ENCODE measurements around the gene PRRT2. TPM values are rescaled to one million over a fixed set of nuclear protein-coding genes. Genes with fewer than 3 reads are reported as not detected.
"Not testable (repeated sequence)": the region's sequence is repeated elsewhere in the genome, so short reads cannot be mapped to it uniquely, and the experiment has no call there.

PRRT2 gene
- total and polyA plus RNA-seq, 2 donors (not counting 3 experiments of a cell fraction or from before 2014, with no cell fraction given), result 3.3 TPM

- DNase-seq (ENCODE audit: low read depth, low spot score) (no peak), FAIRE-seq (no peak)
- Histone ChIP-seq H3K4me1 (ENCODE audit: control insufficient read depth, extremely low read depth, insufficient read depth, low read length) (peaks cover 21% of the 10 kb centered on the region), H3K9me3 (replicated peaks; ENCODE audit: control insufficient read depth, insufficient read depth, low read length) (no peaks in the 10 kb centered on the region), H3K9me1 (replicated peaks; ENCODE audit: control insufficient read depth, extremely low read depth, insufficient read depth, low read length) (no peaks in the 10 kb centered on the region), H3K27me3 (ENCODE audit: control insufficient read depth in 2 of 2, insufficient read depth in 2 of 2, low read length in 2 of 2) (no peaks in the 10 kb centered on the region), H3K4me2 (ENCODE audit: insufficient read depth, low read length) (peak overlapping the region; percentile 87), H3K36me3 (ENCODE audit: control insufficient read depth in 2 of 2, extremely low read depth in 1 of 2, insufficient read depth in 2 of 2, low read length in 2 of 2) (peaks cover 0 to 3% of the 10 kb centered on the region in 2 experiments), H3K79me2 (ENCODE audit: control insufficient read depth, insufficient read depth, low read length) (peaks cover 63% of the 10 kb centered on the region), H4K20me1 (replicated peaks; ENCODE audit: control insufficient read depth, extremely low read depth, insufficient read depth, low read length) (no peaks in the 10 kb centered on the region), H3K27ac (ENCODE audit: insufficient read depth, low read depth, low read length) (no peak overlapping the region), H3K9ac (replicated peaks; ENCODE audit: extremely low read depth, insufficient read depth, low read length) (no peak overlapping the region), H3K4me3 (replicated peaks in 1 of 3; ENCODE audit: insufficient read depth in 1 of 3, low read depth in 1 of 3, low read length in 3 of 3) (peak overlapping the region; percentile 80 to 93 (median 88)), H2AFZ (ENCODE audit: low read depth, low read length) (peak overlapping the region; percentile 97)
- intact Hi-C loops (cut with micrococcal nuclease), result loop anchor here (2.0 to 5.0 kb wide), 2 partner anchors 91 to 185 kb away; no protein-coding TSS in a partner anchor
- BruUV-seq (replicated peaks), result no TSS peak
- CTCF ChIA-PET, result interaction anchor here (6.3 kb wide), 1 partner anchor 56 kb away, joined by 34 read pairs; no protein-coding TSS in a partner anchor
- TF ChIP-seq POLR2AphosphoS5 (IDR thresholded peaks at IDR 0.05; ENCODE audit: insufficient read depth, low read depth, low read length) (no peak), EZH2 (IDR thresholded peaks at IDR 0.05; ENCODE audit: borderline replicate concordance, low read depth, low read length, severe bottlenecking) (no peak), MAX (IDR thresholded peaks at IDR 0.05; ENCODE audit: insufficient read depth, insufficient read length) (no peak), GATA2 (IDR thresholded peaks at IDR 0.05; ENCODE audit: insufficient read depth, insufficient read length, low read depth, low read length) (no peak), POLR2A (IDR thresholded peaks at IDR 0.05; ENCODE audit: low read depth, low read length) (no peak), MYC (IDR thresholded peaks at IDR 0.05; ENCODE audit: low read depth, low read length) (no peak)
- POLR2A ChIA-PET, result no interaction called here
- dilution Hi-C loops (cut with MboI; ENCODE audit: extremely low pct_ligation_motif_present, low sequenced_read_pairs), result no loop called here
These were observed 19.9 kb upstream of the PRRT2 start for GRCh38 chr16:29791845-29792807.

DNA sequence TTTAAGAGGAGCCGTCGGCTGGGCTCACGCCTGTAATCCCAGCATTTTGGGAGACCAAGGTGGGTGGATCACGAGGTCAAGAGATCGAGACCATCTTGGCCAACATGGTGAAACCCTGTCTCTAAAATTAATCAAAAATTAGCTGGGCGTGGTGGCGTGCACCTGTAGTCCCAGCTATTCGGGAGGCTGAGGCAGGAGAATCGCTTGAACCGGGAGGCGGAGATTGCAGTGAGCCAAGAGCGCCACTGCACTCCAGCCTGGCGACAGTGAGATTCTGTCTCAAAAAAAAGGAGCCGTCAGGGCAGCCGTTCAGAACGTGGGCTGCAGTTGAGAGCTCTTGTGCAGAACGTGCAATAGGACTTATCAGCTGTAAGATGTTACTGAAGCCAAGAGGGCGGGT, 18.8 kb upstream of the PRRT2 start:
- H3K27me3 ChIP-seq (ENCODE audit: control insufficient read depth in 2 of 2, insufficient read depth in 2 of 2, low read length in 2 of 2); FAIRE-seq; H2AFZ ChIP-seq (ENCODE audit: low read depth, low read length); H3K36me3 ChIP-seq (ENCODE audit: control insufficient read depth in 2 of 2, extremely low read depth in 1 of 2, insufficient read depth in 2 of 2, low read length in 2 of 2); H3K9ac ChIP-seq (replicated peaks; ENCODE audit: extremely low read depth, insufficient read depth, low read length); DNase-seq (ENCODE audit: low read depth, low spot score); BruUV-seq (replicated peaks); H4K20me1 ChIP-seq (replicated peaks; ENCODE audit: control insufficient read depth, extremely low read depth, insufficient read depth, low read length); POLR2A ChIA-PET; H3K9me3 ChIP-seq (replicated peaks; ENCODE audit: control insufficient read depth, insufficient read depth, low read length); H3K4me2 ChIP-seq (ENCODE audit: insufficient read depth, low read length); H3K27ac ChIP-seq (ENCODE audit: insufficient read depth, low read depth, low read length); dilution Hi-C loops (cut with MboI; ENCODE audit: extremely low pct_ligation_motif_present, low sequenced_read_pairs); H3K9me1 ChIP-seq (replicated peaks; ENCODE audit: control insufficient read depth, extremely low read depth, insufficient read depth, low read length); H3K4me3 ChIP-seq (replicated peaks in 1 of 3; ENCODE audit: insufficient read depth in 1 of 3, low read depth in 1 of 3, low read length in 3 of 3): not testable (repeated sequence)
- peaks cover 65% of the 10 kb centered on the region for H3K79me2 ChIP-seq (ENCODE audit: control insufficient read depth, insufficient read depth, low read length)
- intact Hi-C loops (cut with micrococcal nuclease), result loop anchor here (5.0 kb wide), 1 partner anchor 184 kb away; no protein-coding TSS in a partner anchor
- H3K4me1 ChIP-seq (ENCODE audit: control insufficient read depth, extremely low read depth, insufficient read depth, low read length), result peaks cover 21% of the 10 kb centered on the region
- CTCF ChIA-PET, result interaction anchor here (6.3 kb wide), 1 partner anchor 55 kb away, joined by 34 read pairs; no protein-coding TSS in a partner anchor

Measured in endothelial cell of umbilical vein (primary cell).